Spleen (tissue), 7 donors: ENCODE measurements around the gene VPS52.

ENCODE experiments used
- POLR2A ChIP-seq, 3 donors: fragments of 450-650 bp; IDR thresholded peaks; one replicate each; pipeline ENCODE4 v1.5.1; 2017; ENCODE audit warnings: antibody characterized with exemption in 3 of 3, mild to moderate bottlenecking in 1 of 3
- TF ChIP-seq, protein P1 (sequence below), 11 experiments: fragments of 200-600 bp in 7 of 11; fragments of 450-650 bp in 4 of 11; sonication (generic) in 4 of 11; IDR thresholded peaks in 8 of 11; conservative IDR thresholded peaks in 3 of 11; 1 replicate in 7 of 11; 2 replicates in 4 of 11; pipeline versions ENCODE4 v1.4.0 to v1.8.0; 2016 to 2021; ENCODE audit warnings: antibody characterized with exemption in 11 of 11, inconsistent platforms in 4 of 11, mild to moderate bottlenecking in 1 of 11
- donor health status: DM: no; HTN: no; CAD: no; lungs with moderate emphysema.
- donor health status: DM: no; HTN: no; CAD: no.
- donor health status: DM: no; HTN: no; CAD: no.

DNA sequence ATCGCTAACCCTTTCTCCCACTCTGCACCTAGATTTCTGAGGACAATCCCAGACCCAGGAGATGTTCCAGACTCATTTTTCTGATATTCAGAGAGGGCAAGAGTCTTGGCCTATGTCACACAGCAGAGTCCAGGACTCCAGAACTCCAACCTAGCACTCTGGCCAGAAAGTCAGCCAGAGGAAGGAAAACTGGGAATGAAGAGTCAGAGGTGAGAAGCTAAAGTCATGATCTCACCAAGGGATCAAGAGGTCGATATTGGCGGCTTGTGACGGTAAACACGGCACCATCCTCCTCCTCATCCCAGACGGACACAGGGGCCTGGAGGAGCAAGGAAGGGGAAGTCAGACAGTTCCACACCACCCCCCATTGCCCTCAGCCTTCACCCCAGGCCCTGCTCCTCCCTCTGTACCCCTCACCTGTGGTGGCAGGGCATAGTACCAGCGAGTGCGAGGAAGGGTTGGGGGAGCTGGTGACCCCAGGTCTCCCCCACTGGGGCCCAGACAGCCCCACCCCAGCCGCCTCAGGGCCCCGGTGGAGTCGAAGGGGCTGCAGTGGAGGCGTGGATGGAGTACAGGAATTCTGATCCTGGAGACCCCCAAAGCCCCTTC is 25.2 kb upstream of the VPS52 start:
- TF ChIP-seq, protein P1, sequence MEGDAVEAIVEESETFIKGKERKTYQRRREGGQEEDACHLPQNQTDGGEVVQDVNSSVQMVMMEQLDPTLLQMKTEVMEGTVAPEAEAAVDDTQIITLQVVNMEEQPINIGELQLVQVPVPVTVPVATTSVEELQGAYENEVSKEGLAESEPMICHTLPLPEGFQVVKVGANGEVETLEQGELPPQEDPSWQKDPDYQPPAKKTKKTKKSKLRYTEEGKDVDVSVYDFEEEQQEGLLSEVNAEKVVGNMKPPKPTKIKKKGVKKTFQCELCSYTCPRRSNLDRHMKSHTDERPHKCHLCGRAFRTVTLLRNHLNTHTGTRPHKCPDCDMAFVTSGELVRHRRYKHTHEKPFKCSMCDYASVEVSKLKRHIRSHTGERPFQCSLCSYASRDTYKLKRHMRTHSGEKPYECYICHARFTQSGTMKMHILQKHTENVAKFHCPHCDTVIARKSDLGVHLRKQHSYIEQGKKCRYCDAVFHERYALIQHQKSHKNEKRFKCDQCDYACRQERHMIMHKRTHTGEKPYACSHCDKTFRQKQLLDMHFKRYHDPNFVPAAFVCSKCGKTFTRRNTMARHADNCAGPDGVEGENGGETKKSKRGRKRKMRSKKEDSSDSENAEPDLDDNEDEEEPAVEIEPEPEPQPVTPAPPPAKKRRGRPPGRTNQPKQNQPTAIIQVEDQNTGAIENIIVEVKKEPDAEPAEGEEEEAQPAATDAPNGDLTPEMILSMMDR (IDR thresholded peaks at IDR 0.05 in 8 of 11, conservative IDR thresholded peaks at IDR 0.05 in 3 of 11) = no peak
- TF ChIP-seq POLR2A (IDR thresholded peaks at IDR 0.05) = no peak
